Activated CD8-positive, alpha-beta memory T cell treated with anti-CD3 and anti-CD28 coated beads for 36 hours (primary cell): Measurements from ENCODE around the gene BNIP1. TPM values are rescaled to one million over a fixed set of nuclear protein-coding genes. Genes with fewer than 3 reads are reported as not detected.
"Not testable (repeated sequence)": the region's sequence is repeated elsewhere in the genome, so short reads cannot be mapped to it uniquely, and the experiment has no call there.

Experiments
- CTCF ChIA-PET: fragments of 350-600 bp; sonication (Branson Sonifier 250); formaldehyde crosslinking; loops from one replicate; lab custom pipeline; 2021; ENCODE audit warnings: antibody characterized with exemption; lab: Charles Lee
- POLR2A ChIA-PET: fragments of 350-600 bp; sonication (Branson Sonifier 250); formaldehyde crosslinking; loops from one replicate; lab custom pipeline; 2021; ENCODE audit warnings: antibody characterized with exemption; lab: Charles Lee
- total RNA-seq, 2 experiments: library from RNA; stranded (reverse); gene quantifications; one replicate each; pipeline ENCODE4 v1.2.3, GENCODE V29; 2021

BNIP1 gene
- 10 to 100 TPM; 23.2 to 24.7 TPM for total RNA-seq

- ChIA-PET POLR2A (interaction anchor here (0.5 to 2.3 kb wide), 5 partner anchors 87 to 397 kb away, joined by 3 to 18 read pairs (median 5); partner anchors contain the start of genes ATP6V0E1 and RPL26L1), CTCF (interaction anchor here (0.6 to 1.8 kb wide), 13 partner anchors 9 to 433 kb away, joined by 3 to 13 read pairs (median 4); partner anchors contain the start of genes ATP6V0E1 and RPL26L1)
These were observed at the start of gene BNIP1 for GRCh38 chr5:173144200-173145176. Gene BNIP1, plus strand, starts transcription at chr5:173144531. Its CDS starts 15 bp downstream, at chr5:173144546.

DNA sequence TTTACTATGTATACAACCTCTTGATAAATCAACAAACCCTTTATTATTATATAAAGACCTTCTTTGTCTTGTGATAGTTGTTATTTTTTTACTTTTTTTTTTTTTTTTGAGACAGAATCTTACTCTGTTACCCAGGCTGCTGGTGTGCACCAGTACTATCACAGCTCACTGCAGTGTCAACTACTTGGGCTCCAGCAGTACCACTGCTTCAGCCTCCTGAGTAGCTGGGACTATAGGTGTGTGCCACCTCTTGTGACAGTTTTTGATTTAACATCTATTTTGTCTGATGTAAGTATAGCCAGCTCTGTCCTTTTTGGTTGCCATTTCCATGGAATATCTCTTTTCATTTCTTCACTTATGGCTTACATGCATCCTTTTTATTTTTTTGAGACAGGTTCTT, 45.5 kb upstream of the BNIP1 start:
- ChIA-PET CTCF (no interaction called here), POLR2A (no interaction called here)

DNA sequence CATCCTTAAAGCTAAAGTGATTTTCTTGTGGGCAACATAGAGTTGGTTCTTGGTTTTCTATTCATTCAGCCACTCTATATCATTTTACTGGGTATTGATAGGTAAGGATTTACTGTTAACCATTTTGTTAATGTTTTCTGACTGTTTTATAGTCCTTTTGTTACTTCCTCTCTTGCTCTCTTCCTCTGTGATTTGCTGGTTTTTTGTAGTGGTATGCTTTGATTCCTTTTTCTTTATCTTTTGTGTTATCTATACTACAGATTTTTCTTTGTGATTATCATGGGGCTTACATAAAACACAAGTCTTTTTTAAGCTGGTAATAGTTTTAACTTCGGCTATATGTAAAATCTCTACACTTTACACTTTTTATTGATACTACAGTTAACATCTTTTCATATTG, 44.9 kb upstream of the BNIP1 start:
- CTCF ChIA-PET = no interaction called here
- POLR2A ChIA-PET = no interaction called here

GRCh38 chr5:173101245-173101644, 43.1 kb upstream of the BNIP1 start:
- POLR2A ChIA-PET = no interaction called here
- CTCF ChIA-PET = no interaction called here

GRCh38 chr5:173103411-173103810, 40.9 kb upstream of the BNIP1 start:
- ChIA-PET CTCF (no interaction called here), POLR2A (no interaction called here)

DNA sequence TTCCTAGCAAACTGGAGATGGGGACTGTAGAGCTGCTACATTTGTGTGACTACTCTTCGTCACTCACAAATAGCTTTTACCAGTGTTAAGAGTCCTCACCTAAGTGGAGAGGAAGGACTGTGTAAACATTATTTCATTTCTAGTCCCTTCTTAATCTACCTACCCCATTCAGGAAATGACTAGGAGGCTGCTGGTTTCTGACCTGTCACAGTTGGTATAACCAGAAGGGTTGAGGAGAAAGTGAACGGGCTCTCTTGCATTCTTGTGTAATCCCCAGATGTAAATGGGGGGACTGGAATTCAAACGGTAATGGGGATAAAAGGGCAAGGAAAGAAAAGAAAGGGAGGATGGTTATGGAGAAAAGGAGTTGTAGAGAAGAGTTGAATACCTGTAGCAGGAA, 35.4 kb upstream of the BNIP1 start:
- CTCF ChIA-PET = no interaction called here
- POLR2A ChIA-PET = no interaction called here

DNA sequence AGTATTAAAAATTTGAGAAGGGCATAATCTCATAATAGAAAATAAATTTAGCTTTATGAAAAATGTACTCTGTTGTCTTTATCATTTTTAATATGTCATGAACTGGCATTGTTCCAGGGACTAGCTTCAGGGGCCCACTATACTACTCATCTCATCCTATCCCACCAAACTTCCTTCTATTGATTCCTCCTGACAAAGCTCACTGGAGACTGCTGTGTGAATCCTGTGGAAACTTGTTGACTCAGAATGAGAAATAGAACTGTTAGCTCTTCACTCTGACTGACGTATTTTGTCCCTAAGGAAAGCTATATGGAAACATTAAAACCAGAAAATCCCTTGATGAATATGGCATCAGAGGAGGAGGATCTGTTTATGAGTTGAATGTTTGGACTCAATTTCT, 29.8 kb upstream of the BNIP1 start:
- CTCF ChIA-PET = no interaction called here
- POLR2A ChIA-PET = interaction anchor here (0.6 kb wide), 1 partner anchor 117 kb away, joined by 5 read pairs; no protein-coding TSS in a partner anchor

DNA sequence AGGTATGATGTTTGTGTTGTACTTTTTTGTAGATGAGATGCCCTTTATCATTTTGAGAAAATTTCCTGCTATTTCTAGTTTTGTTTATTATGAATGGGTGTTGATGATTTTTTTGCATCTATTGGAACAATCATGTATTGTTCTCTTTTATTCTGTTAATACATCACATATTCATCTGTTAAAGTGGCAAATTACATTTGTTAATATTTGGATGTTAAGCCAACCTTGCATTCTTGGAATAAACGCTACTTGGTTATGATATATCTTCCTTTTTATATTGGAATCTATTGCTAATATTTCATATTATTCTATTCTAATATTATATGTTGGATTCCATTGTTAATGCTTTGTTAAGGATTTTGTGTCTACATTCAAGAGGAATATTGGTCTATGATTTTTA, 24.6 kb upstream of the BNIP1 start:
- ChIA-PET POLR2A (interaction anchor here (0.7 kb wide), 1 partner anchor 135 kb away, joined by 5 read pairs; no protein-coding TSS in a partner anchor), CTCF (no interaction called here)

DNA sequence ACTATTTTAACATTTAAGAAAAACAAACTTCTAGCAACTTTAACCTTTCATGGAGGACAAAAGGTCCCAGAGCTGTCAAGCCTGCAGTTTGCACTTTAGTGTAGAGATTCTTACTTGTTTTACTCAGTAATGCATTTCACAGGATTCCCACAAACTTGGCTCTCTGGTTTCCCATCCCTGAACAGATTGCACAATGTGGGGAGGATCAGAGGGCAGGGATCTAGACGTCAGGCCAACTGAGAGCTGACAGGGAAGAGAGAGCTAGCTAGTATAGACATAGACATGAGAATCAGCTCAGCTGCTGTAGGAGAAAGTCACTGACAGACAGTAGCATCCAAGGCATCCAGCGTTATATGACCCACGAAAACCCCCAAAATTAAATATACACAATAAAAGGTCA, 20.9 kb upstream of the BNIP1 start:
- CTCF ChIA-PET = no interaction called here
- POLR2A ChIA-PET = no interaction called here

- ChIA-PET CTCF (interaction anchor here (1.4 kb wide), 1 partner anchor 13 kb away, joined by 4 read pairs; no protein-coding TSS in a partner anchor), POLR2A (interaction anchor here (0.7 kb wide), 1 partner anchor 146 kb away, joined by 8 read pairs; no protein-coding TSS in a partner anchor)
These were observed 12.2 kb upstream of the BNIP1 start for GRCh38 chr5:173132166-173132565.

- POLR2A ChIA-PET = interaction anchor here (1.4 kb wide), 1 partner anchor 155 kb away, joined by 3 read pairs; the partner anchor contains the start of gene ATP6V0E1
- CTCF ChIA-PET = interaction anchor here (0.7 kb wide), 1 partner anchor 819 kb away, joined by 3 read pairs; no protein-coding TSS in a partner anchor
These were observed 5.6 kb upstream of the BNIP1 start for GRCh38 chr5:173138707-173139106.

DNA sequence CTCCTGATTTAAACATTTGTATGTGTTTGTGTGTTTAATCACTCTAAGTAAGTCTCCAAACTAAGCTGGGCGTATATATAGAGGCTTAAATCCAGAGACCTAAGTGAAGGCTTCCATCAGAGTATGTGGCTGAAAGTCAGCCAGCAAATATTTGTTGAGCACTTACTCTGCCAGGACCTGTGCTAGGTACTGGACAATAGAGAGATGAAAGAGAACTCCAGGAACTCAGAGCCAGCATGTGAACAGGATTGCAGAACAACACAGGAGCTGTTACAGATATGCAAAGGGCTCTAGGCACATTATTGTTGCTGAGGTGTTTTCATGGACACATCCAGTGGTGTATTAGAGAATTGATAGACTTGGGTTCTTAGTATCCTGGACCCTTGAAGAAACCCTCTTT, 4.7 kb upstream of the BNIP1 start:
- ChIA-PET POLR2A (interaction anchor here (1.4 kb wide), 1 partner anchor 156 kb away, joined by 3 read pairs; the partner anchor contains the start of gene ATP6V0E1), CTCF (no interaction called here)

- CTCF ChIA-PET = interaction anchor here (1.4 kb wide), 1 partner anchor 156 kb away, joined by 3 read pairs; no protein-coding TSS in a partner anchor
- POLR2A ChIA-PET = interaction anchor here (2.2 kb wide), 1 partner anchor 157 kb away, joined by 12 read pairs; the partner anchor contains the start of gene ATP6V0E1
These were observed 3.6 kb upstream of the BNIP1 start for GRCh38 chr5:173140769-173141168.

GRCh38 chr5:173143567-173143966, 764 bp upstream of the BNIP1 start:
- ChIA-PET POLR2A (interaction anchor here (0.5 to 2.3 kb wide), 2 partner anchors 160 to 372 kb away, joined by 4 to 18 read pairs; partner anchors contain the start of gene ATP6V0E1), CTCF (interaction anchor here (0.7 to 1.8 kb wide), 4 partner anchors 22 to 160 kb away, joined by 3 to 13 read pairs (median 4); partner anchors contain the start of gene ATP6V0E1)

DNA sequence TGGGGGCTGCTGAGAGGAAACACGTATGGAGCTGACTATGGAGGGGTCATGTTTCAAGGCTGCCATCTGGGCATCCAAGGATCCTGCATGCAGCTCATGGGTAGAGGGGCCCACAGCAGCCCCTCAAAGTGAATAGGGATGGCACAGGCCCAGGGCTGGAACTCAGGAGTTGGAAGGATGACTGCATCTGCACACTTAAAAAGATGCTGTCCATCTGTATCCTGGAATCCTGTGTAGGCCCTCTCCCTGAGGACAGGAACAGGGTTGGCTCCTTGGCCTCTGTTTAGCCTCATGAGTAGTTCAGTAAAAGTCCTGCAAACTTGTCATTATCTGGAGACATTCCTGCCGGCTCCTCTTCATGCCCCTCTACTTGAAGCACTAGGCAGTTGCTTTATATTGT, 4.0 kb downstream of the BNIP1 start:
- POLR2A ChIA-PET = no interaction called here
- CTCF ChIA-PET = interaction anchor here (1.1 kb wide), 1 partner anchor 164 kb away, joined by 3 read pairs; no protein-coding TSS in a partner anchor

DNA sequence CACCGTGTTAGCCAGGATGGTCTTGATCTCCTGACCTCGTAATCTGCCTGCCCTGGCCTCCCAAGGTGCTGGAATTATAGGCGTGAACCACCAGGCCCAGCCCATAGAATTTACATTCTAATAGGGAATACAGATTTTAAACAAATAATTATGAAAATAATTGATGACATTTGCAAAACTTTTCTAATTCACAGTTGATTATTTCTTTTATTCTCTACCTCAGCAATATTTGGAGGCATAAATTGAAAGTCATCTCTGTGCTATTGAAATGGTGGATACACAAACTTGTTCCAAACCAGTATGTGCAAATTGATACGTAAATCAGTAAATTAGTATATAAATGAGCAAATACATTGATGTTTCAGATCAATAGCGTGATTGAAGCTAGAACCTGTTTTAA, 8.2 kb downstream of the BNIP1 start:
- ChIA-PET POLR2A (no interaction called here), CTCF (no interaction called here)

GRCh38 chr5:173153842-173154241, 9.5 kb downstream of the BNIP1 start:
- CTCF ChIA-PET = no interaction called here
- POLR2A ChIA-PET = no interaction called here

DNA sequence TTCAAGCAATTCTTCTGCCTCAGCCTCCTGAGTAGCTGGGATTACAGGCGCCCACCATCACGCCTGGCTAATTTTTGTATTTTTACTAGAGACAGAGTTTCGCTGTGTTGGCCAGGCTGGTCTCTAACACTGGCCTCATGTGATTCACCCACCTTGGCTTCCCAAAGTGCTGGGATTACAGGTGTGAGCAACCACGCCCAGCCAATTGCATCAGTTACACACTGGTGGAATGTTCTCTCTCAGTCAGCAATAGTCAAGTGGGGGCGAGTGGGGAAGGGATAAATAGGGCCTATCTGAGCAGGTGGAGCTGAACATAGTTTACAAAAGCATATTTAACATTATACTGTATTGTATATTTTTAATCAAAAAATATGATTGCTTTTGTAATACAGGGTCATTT, 10.3 kb downstream of the BNIP1 start:
- CTCF ChIA-PET, POLR2A ChIA-PET: not testable (repeated sequence)

DNA sequence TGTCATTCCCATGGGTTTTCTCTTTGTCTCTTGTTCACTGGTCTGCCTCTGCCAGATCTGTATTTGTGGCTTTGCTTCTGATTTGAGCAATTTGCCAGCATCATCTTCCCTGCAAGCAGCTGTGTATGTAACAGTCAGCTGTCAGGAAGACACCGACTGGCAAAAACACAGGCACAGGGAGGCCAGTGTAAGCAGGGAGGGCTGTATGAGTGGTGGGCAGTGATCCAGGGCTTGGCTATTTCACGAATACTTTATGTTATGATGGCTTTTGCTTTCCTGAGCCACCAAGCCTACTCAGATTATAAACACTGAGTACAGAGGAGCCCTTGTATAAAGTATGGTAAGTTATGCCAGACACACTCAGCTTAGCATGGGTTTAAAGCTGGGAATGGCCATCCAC, 11.6 kb downstream of the BNIP1 start:
- ChIA-PET POLR2A (no interaction called here), CTCF (no interaction called here)

DNA sequence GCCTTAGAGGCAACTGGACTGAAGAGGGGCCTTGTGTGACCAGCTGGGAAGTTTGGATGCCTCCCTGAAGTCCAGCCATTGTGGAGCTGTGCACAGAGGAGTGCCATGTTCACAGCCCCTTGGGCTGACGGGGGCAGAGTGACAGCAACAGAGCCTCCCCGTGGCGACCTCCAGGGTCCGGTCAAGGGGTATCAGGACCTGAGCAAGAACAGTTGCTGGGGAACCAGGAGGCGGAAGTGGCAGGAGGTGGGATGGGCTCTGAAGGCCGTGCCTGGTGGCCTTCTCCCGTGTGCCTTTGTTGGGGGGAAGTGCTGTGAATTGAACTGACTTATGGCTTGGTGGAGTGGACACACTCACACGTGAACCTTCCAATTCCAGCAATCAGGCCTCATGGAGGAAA, 14.0 kb downstream of the BNIP1 start:
- ChIA-PET CTCF (interaction anchor here (0.6 kb wide), 1 partner anchor 199 kb away, joined by 4 read pairs; the partner anchor contains the start of gene RPL26L1), POLR2A (no interaction called here)
